WI38 (cell line): ENCODE data around the gene RASGRF2.

Experiments used
- H3K4me3 ChIP-seq: 2 replicates; pipeline ENCODE4 v1.5.1; 2011; ENCODE audit warnings: low read depth, mild to moderate bottlenecking, control low read depth, low read length
- CTCF ChIP-seq: IDR thresholded peaks from 2 replicates; pipeline ENCODE4 v1.5.1; 2012; ENCODE audit warnings: low read depth, mild to moderate bottlenecking, control low read depth, low read length

RASGRF2 gene

GRCh38 chr5:80931411-80931810 is 28.8 kb upstream of the RASGRF2 start:
- no peak for TF ChIP-seq CTCF
- H3K4me3 ChIP-seq: no peak overlapping the region

- TF ChIP-seq CTCF: no peak
- no peak overlapping the region for H3K4me3 ChIP-seq
Measured at GRCh38 chr5:80933036-80933435, 27.1 kb upstream of the RASGRF2 start.

GRCh38 chr5:80934751-80935150 is 25.4 kb upstream of the RASGRF2 start:
- TF ChIP-seq CTCF: no peak
- no peak overlapping the region for H3K4me3 ChIP-seq

- H3K4me3 ChIP-seq: no peak overlapping the region
- TF ChIP-seq CTCF: no peak
Measured at GRCh38 chr5:80935811-80936385, 24.3 kb upstream of the RASGRF2 start.

GRCh38 chr5:80936881-80937280 is 23.3 kb upstream of the RASGRF2 start:
- no peak overlapping the region for H3K4me3 ChIP-seq
- TF ChIP-seq CTCF: no peak

- TF ChIP-seq CTCF: no peak
- H3K4me3 ChIP-seq: no peak overlapping the region
Measured at GRCh38 chr5:80937584-80938356, 22.4 kb upstream of the RASGRF2 start.

GRCh38 chr5:80941496-80941895 is 18.7 kb upstream of the RASGRF2 start:
- TF ChIP-seq CTCF: no peak
- no peak overlapping the region for H3K4me3 ChIP-seq
